DND-41 (cell line): ENCODE results near the gene GRIK2.

Experiments used
- ATAC-seq: fragments of 200-7000 bp; cut with Tn5 transposase; 3 replicates; pipeline ENCODE4 v1.9.1; 2021; ENCODE audit warnings: low read depth; ENCODE audit not compliant: insufficient read depth
- DNase-seq: peaks from one replicate; pipeline ENCODE4 v3.0.0-alpha.2; 2020
- H2AFZ ChIP-seq: 2 replicates; pipeline ENCODE4 v1.6.0; 2012; ENCODE audit warnings: low read depth, low read length
- H3K27ac ChIP-seq: 2 replicates; pipeline ENCODE4 v1.5.1; 2012; ENCODE audit warnings: low read length, inconsistent platforms
- H3K27me3 ChIP-seq: fragments of 200-600 bp; sonication (generic); 2 replicates; pipeline ENCODE4 v1.6.0; 2012; ENCODE audit warnings: low read length, mild to moderate bottlenecking, inconsistent platforms; ENCODE audit not compliant: insufficient read depth, poor library complexity
- H3K36me3 ChIP-seq: 2 replicates; pipeline ENCODE4 v1.5.1; 2012; ENCODE audit warnings: low read length, inconsistent platforms; ENCODE audit not compliant: insufficient read depth
- H3K4me1 ChIP-seq: 2 replicates; pipeline ENCODE4 v1.5.1; 2012; ENCODE audit warnings: mild to moderate bottlenecking, low read length; ENCODE audit not compliant: insufficient read depth
- H3K4me2 ChIP-seq: 2 replicates; pipeline ENCODE4 v1.6.0; 2012; ENCODE audit warnings: mild to moderate bottlenecking, moderate library complexity, low read length, inconsistent platforms; ENCODE audit not compliant: insufficient read depth
- H3K4me3 ChIP-seq, 2 experiments: fragments of 200-600 bp in 1 of 2; shearing (Covaris generic) in 1 of 2; 2 replicates each; pipeline ENCODE4 v1.5.1; 2012 to 2016; ENCODE audit warnings: inconsistent platforms in 2 of 2, low read length in 2 of 2, mild to moderate bottlenecking in 2 of 2, low read depth in 1 of 2, moderate library complexity in 1 of 2
- H3K79me2 ChIP-seq: 2 replicates; pipeline ENCODE4 v1.6.0; 2012; ENCODE audit warnings: low read length, inconsistent platforms; ENCODE audit not compliant: insufficient read depth
- H3K9ac ChIP-seq: 2 replicates; pipeline ENCODE4 v1.6.0; 2012; ENCODE audit warnings: low read depth, mild to moderate bottlenecking, inconsistent platforms, low read length, moderate library complexity
- H3K9me3 ChIP-seq: 2 replicates; pipeline ENCODE4 v1.5.1; 2012; ENCODE audit warnings: low read length, moderate library complexity, mild to moderate bottlenecking, inconsistent platforms; ENCODE audit not compliant: insufficient read depth, severe bottlenecking
- H4K20me1 ChIP-seq: 2 replicates; pipeline ENCODE4 v1.6.0; 2012; ENCODE audit warnings: low read length; ENCODE audit not compliant: insufficient read depth
- CTCF ChIP-seq: IDR thresholded peaks from 2 replicates; pipeline ENCODE4 v1.5.1; 2012; ENCODE audit warnings: borderline replicate concordance, low read length, moderate library complexity, mild to moderate bottlenecking; ENCODE audit not compliant: poor library complexity, severe bottlenecking; ENCODE audit errors: extremely low read depth
- EZH2 ChIP-seq: IDR thresholded peaks from 3 replicates; pipeline ENCODE4 v1.6.1; 2012; ENCODE audit warnings: borderline replicate concordance, low read depth, mild to moderate bottlenecking, moderate library complexity, low read length, inconsistent platforms; ENCODE audit not compliant: severe bottlenecking

Gene GRIK2

DNA sequence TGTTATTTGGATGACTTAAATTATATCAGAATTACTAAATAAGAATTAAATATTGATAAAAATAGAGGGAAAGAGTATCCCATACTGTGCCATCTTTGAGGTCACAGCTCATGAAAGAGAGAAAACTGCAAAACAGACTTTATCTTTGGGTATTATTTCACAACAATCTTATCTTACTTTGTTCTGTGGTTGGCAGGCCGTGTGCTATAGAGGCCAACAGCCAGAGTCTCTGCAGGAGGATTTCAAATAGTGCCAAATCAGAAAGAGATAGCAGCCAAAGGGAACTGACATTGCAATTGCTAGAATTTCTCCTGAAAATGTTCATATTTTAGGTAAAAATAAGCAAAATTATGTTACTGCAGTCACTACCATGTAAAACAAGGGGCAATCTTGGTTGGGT is 354.2 kb downstream of the GRIK2 start:
- no peak overlapping the region for H3K4me3 ChIP-seq
- H3K9me3 ChIP-seq: no peaks in the 10 kb centered on the region
- H3K79me2 ChIP-seq: no peaks in the 10 kb centered on the region
- H3K4me2 ChIP-seq: no peak overlapping the region
- no peak overlapping the region for H2AFZ ChIP-seq
- H3K9ac ChIP-seq: no peak overlapping the region
- TF ChIP-seq EZH2 (no peak), CTCF (no peak)
- ATAC-seq (no peak), DNase-seq (no peak)
- H3K27ac ChIP-seq: no peak overlapping the region
- no peaks in the 10 kb centered on the region for H4K20me1 ChIP-seq
- H3K27me3 ChIP-seq: no peaks in the 10 kb centered on the region
- H3K36me3 ChIP-seq: no peaks in the 10 kb centered on the region
- no peaks in the 10 kb centered on the region for H3K4me1 ChIP-seq

DNA sequence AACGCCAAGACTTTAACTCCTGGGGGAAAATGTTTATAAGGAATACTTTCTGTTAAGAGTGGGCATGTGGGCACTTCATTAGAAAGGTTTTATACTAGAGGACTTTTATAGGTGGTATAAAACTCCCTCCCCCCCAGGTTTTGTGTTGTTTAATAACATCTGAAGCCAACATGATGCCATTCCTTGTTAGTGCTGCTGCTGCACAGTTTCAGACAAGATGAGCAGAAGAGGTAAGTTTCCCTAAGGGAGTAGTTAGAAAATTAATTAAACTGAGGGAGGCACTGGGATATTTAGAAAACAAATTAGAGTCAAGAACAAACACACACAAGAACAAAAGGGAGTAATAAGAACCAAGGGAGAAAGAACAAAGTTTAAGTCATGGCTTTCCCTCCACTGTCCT is 362.4 kb downstream of the GRIK2 start:
- H3K79me2 ChIP-seq: no peaks in the 10 kb centered on the region
- TF ChIP-seq CTCF (no peak), EZH2 (no peak)
- H3K36me3 ChIP-seq: no peaks in the 10 kb centered on the region
- ATAC-seq (no peak), DNase-seq (no peak)
- H4K20me1 ChIP-seq: no peaks in the 10 kb centered on the region
- H3K4me2 ChIP-seq: no peak overlapping the region
- no peak overlapping the region for H2AFZ ChIP-seq
- no peak overlapping the region for H3K4me3 ChIP-seq
- no peaks in the 10 kb centered on the region for H3K4me1 ChIP-seq
- H3K9ac ChIP-seq: no peak overlapping the region
- H3K27ac ChIP-seq: no peak overlapping the region
- H3K27me3 ChIP-seq: no peaks in the 10 kb centered on the region
- H3K9me3 ChIP-seq: no peaks in the 10 kb centered on the region

DNA sequence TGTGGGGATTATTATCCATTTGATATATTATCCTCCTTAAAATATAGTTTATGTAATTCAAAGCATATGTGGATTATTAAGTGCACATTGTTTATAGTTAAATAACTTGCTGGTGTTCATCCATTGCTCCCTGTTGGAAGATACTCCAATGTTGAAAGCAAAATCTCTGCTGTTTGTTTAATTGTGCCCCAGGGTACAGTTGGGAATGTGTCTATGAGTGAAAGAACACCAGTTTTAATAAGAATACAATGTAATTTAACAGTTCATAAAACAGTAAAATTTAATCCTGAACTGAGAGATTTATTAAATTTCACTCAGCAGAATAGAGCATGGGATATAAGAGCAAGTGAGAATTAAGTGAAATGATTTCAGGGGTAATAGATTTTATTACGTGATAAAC is 364.9 kb downstream of the GRIK2 start:
- H3K79me2 ChIP-seq: no peaks in the 10 kb centered on the region
- H2AFZ ChIP-seq: no peak overlapping the region
- no peaks in the 10 kb centered on the region for H3K4me1 ChIP-seq
- H3K27me3 ChIP-seq: no peaks in the 10 kb centered on the region
- H3K27ac ChIP-seq: no peak overlapping the region
- H3K36me3 ChIP-seq: no peaks in the 10 kb centered on the region
- ATAC-seq (no peak), DNase-seq (no peak)
- H3K4me2 ChIP-seq: no peak overlapping the region
- no peaks in the 10 kb centered on the region for H4K20me1 ChIP-seq
- no peak for TF ChIP-seq CTCF
- no peak for TF ChIP-seq EZH2
- H3K4me3 ChIP-seq: no peak overlapping the region
- no peaks in the 10 kb centered on the region for H3K9me3 ChIP-seq
- no peak overlapping the region for H3K9ac ChIP-seq

GRCh38 chr6:101760843-101761621 is 367.5 kb downstream of the GRIK2 start:
- no peaks in the 10 kb centered on the region for H3K36me3 ChIP-seq
- H3K9me3 ChIP-seq: no peaks in the 10 kb centered on the region
- no peak overlapping the region for H3K4me3 ChIP-seq
- H2AFZ ChIP-seq: no peak overlapping the region
- no peak overlapping the region for H3K9ac ChIP-seq
- H3K27ac ChIP-seq: no peak overlapping the region
- H3K4me1 ChIP-seq: no peaks in the 10 kb centered on the region
- no peak overlapping the region for H3K4me2 ChIP-seq
- DNase-seq (no peak), ATAC-seq (no peak)
- no peaks in the 10 kb centered on the region for H4K20me1 ChIP-seq
- no peaks in the 10 kb centered on the region for H3K79me2 ChIP-seq
- no peaks in the 10 kb centered on the region for H3K27me3 ChIP-seq
- TF ChIP-seq EZH2 (no peak), CTCF (no peak)
